ENCODE measurements around the gene ADPRS.
A peak's percentile ranks its signal among the peaks of the same experiment; 100 is the strongest.

The ADPRS gene

DNA sequence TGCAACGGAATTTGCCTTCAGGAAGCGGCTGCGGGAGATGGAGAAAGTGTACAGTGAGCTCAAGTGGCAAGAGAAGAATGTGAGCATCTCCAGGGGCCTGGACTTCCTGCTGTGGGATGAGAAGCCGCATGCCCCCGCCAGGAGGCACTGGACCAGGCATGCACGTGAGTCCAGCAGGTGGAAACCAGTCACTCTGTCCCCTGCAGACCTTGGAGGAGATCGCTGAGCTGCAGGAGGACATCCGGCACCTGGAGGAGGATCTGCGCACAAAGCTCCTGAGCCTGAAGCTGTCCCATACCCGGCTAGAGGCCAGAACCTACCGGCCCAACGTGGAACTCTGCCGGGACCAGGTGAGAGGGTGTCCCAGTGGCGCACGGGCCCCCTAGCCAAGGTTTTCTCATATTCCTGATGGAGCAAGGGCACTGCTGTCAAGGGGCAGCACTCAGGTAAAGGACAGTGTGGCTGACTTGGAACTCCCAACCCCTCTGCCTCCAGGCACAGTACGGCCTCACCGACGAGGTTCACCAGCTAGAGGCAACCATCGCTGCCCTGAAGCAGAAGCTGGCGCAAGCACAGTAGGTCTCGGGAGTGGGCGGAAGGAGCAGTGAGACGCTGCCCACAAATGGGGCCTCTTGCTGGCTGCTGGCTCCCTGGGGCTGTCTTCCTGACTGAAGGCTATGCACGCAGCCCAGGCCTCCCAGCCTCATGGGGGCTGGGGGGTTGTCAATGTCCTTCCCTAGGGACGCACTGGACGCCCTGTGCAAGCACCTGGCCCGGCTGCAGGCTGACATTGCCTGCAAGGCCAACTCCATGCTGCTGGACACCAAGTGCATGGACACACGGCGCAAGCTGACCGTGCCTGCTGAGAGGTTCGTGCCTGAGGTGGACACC is 1.2 kb upstream of the ADPRS start:
- DNase-seq = no peak

DNA sequence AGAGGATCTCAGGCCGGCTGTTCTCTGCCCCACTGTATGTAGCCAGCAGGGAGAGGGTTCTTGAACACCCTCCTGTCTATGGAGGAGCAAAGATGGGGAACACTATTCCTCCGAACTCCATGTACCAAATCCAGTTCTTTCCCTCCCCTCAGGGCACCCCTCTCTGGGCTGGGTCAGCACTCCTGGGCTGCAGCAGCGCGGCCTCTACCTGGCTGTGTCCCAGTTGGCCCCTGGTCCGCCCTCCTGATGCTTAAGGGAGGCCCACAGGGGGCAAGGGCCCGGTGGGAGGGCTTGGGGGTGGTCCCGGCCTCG is 471 bp upstream of the ADPRS start:
- no peak for DNase-seq

DNA sequence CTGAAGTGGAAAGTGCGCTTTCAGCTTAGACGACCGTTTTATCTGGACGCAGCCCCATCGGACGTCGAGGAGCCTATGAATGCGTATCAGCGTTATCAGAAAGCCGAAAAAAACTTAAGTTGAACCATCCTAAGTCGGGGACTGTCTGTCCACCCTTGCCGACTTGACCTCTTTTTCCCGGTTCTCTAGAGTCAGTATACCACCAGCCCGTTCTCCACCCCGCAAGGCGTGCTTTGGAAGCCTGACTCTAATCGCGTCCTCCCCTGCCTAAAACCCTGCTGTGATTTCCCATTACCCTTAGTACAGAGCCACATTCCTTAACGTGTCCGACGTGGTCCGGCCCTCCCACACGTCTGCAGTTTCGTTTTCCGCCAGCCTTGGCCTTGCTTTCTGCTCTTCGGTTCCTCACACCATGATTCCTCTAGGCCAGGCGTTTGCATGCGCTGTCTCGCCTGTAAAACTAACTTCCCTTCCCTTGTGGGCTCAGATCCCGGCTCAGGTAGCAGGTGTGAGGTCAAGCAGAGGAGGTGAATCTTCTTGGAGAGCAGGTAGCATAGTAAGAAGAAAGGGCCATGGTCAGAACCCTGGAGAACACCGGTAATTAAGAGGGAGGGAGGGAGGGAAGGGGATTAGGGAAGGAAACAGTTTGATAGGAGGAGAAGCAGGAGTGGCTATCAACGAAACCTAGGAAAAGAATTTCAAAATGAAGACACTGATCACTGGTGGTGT is 865 bp downstream of the ADPRS start:
- no peak for DNase-seq

DNA sequence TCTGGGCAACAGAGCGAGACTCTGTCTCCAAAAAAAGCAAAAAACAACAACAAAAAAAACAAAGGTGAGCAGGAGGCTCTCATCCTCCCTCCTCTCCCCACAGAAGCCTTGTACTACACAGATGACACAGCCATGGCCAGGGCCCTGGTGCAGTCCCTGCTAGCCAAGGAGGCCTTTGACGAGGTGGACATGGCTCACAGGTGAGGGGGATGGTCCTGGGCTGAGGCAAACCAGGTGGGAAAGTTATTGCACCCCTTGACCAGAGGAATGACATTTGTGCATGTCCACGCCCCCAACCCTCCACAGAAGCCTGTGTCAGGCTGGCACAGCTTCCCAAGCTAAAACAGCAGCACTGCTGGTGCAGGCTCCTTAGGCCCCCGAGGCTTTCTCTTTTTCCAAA is 2.4 kb downstream of the ADPRS start:
- no peak for DNase-seq

DNA sequence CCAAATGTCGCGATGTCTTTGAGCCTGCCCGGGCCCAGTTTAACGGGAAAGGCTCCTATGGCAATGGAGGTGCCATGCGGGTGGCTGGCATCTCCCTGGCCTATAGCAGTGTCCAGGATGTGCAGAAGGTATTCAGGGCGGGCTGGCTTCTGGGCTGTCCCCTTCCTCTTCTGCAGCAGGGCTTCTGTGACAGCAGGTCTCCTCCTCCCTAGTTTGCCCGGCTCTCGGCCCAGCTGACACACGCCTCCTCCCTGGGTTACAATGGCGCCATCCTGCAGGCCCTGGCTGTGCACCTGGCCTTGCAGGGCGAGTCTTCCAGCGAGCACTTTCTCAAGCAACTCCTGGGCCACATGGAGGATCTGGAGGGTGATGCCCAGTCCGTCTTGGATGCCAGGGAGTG is 3.0 kb downstream of the ADPRS start:
- no peak for DNase-seq

DNA sequence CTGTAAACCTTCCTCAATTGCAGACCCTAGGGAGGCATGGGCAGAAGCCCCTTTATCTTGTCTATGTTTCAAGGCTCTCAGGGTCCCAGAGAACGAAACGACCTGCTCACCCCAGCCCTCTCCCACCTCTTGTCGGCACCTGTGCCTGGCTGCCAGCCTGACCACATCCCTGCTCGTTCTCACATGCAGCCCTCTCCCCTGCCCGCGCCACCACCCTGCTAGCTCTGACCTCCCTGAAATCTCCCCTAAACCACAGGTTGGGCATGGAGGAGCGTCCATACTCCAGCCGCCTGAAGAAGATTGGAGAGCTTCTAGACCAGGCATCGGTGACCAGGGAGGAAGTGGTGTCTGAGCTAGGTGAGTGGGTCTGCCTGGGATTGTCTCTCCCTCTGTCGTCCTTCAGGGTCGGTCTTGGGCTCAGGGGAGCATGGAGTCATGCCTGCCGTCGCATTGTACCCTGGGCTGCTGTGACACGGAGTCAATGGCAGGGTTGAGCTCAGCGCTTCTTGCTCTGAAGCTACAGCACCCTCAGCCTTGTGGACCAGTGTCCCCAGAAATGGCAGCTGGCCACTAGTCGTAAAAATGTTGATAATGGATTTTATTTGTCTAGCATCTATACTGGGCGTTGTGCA is 3.6 kb downstream of the ADPRS start:
- no peak for DNase-seq

DNA sequence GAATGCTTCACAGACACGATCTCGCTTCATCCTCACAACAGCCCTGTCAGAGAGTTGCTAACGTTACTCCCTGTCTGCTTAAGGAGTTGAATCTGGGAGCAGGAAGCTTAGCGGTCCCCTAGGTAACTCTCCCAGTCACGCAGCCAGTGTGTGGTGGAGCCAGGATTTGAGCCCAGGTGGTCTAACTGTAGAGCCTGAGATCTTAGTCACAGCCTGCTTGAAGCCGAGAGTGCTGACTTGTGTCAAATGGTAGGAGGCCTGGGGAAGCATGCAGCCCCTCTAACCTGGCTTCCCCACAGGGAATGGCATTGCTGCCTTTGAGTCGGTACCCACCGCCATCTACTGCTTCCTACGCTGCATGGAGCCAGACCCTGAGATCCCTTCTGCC is 4.1 kb downstream of the ADPRS start:
- no peak for DNase-seq

DNA sequence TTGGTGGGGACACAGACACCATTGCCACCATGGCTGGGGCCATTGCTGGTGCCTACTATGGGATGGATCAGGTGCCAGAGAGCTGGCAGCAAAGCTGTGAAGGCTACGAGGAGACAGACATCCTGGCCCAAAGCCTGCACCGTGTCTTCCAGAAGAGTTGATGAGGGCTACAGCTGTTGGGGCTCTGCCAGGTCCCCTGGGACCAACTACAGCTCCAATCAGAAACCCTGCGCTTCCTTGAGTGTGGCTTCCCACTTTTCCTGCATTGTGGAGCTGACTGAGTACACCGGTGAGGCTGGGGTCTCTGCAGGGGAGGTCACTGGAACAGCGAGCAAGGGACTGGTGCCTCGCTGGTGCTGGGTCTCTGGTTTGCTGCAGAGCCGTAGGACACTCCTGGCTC is 4.5 kb downstream of the ADPRS start:
- DNase-seq = no peak

DNA sequence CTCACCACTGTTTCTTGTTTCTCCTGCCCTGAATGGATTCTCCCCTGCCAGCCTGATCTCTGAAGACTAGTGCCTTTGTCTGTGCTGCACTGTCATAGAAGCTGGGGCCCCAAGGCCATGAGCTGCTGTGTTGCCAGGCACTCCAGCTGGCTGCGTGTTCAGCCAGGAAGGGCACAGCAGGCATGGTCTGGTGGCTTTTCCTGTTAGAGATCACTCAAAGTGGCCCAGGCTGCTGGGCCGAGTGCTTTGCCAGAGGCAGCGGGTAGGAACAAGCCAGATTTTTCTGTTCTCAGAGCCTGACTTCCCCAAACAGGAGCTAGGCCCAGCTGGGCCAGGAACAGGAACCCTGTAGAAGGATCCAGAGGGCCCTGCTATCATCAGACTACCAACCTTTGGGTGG is 5.2 kb downstream of the ADPRS start:
- DNase-seq = no peak

DNA sequence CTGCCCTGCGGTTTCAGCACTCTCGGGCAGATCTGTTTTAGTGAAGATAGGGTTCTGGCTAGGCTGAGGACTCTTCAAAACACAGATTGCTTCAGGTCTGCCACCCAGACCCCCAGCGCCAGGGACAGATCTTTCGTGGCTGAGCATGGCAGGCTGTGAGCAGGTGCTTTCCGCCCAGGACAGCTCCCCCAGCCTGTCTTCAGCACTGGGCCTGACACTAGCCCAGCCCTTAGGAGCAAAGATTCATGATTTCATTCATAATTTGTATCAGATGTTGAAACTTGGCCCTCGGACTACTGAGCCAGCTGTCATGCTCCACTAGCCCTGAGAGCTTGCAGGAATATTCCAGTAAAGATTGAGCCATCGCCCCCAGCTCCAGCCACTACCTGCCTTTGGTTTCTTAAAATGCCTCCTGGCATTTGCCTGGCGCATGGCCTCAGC is 5.9 kb downstream of the ADPRS start:
- no peak for DNase-seq

DNA sequence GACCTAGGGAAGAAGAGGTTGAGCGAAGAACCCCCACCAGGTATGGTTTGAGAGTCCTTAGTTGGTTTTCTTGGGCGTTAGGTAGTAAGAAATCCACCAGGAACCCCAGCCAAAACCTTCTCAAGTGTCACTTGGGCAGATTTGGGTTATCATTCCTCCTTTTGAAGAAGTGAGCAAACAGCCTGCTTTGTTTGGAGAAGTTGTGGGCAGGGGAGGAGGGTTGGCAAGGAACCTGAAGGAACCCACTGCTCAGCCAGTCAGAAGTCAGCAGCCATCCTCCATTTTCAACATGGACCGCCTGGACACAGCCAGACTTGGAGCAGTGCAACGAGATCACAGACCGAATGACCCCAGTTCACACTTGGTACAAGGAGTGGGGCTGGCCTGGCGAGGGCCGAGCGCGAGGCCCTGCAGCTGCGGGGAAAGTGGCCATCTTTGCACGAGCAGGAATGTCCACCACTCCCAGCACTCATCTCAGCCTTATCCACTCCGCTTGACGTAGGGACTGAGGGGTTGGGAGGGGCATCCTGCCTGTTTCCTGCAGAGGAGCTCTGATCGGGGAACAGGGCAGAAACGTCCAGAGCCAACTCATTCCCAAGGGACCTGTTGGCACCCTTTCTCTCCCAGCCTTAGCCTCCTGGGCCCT is 7.2 kb downstream of the ADPRS start:
- no peak for DNase-seq

DNA sequence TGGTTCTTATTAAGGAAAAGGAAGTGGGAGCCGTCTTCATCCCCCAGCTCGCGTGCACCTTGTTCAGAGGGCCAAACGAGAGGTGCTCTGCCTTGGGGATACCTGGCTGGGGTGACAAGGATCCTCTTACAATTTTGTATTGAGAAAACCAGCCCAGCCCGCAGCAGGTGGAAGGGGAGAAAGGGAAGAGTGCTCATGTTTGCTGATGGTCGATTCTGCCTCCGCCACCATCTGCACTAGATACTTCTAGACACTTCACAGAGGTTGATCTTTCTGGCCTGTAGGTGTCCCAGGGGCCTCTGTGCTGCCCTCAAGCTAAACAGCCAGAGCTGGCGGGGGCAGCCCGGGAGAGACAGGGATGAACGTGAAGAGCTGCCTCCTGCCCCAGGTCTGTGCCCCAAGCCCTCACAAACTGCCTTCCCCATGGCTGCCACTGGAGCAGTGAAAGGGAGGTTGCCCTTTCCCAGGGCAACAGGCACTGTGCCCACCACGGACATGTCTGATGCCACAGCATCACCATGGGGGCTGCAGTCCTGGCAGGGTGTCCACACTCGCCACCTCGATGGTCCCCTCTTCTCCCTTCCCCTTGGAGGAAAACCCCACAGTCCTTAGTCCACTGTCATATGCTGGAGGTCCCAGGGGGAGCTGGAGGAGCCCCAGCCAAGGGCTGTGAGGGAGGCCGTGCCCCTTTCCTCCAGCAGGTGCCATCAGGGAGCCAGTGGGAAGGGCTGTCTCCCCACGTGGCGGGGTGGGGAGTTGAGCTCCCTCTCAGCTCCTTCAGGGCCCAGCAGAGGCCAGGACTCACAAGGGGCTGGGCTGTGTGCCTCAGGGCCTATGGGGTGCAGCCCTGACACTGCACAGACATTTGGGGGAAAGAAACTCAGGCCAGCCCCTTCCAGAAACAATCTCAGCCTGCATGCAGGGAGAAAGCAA is 8.1 kb downstream of the ADPRS start:
- DNase-seq = no peak

DNA sequence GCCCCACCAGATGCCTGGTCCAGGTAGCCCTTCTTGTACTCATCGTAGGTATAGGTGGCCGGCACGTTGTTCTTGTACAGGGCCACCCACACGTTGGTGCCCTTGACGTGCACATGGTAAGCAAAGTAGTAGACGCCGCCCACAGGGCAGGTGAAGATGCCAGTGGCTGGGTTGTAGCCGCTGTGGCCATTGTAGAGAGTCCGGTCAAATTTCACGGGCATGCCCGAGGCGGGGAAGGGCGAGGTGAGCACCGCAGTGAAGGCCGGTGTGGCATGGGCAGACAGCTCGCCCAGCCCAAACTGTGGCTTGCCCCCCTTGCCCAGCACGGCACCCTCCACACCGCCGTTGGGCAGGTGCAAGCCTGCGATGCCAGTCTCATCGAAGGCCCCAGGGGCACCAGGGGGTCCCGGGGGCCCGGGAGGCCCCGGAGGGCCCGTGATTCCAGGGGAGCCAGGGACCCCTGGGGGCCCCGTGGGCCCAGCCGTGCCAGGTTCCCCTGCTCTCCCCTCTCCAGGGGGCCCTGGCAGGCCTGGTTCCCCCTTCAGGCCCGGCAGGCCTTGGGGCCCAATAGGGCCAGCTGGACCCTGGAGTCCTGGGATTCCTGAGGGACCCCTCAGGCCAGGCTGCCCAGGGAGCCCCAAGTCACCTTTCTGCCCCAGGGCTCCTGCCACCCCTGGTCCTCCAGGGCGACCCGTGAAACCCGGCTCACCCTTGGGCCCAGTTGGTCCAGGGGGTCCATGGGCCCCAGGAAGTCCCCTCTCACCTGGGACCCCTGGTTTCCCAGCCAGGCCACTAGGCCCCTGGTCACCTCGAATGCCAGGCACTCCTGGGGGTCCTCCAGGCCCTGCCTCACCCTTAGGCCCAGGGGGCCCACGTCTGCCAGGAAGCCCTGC is 9.2 kb downstream of the ADPRS start:
- DNase-seq = no peak

DNA sequence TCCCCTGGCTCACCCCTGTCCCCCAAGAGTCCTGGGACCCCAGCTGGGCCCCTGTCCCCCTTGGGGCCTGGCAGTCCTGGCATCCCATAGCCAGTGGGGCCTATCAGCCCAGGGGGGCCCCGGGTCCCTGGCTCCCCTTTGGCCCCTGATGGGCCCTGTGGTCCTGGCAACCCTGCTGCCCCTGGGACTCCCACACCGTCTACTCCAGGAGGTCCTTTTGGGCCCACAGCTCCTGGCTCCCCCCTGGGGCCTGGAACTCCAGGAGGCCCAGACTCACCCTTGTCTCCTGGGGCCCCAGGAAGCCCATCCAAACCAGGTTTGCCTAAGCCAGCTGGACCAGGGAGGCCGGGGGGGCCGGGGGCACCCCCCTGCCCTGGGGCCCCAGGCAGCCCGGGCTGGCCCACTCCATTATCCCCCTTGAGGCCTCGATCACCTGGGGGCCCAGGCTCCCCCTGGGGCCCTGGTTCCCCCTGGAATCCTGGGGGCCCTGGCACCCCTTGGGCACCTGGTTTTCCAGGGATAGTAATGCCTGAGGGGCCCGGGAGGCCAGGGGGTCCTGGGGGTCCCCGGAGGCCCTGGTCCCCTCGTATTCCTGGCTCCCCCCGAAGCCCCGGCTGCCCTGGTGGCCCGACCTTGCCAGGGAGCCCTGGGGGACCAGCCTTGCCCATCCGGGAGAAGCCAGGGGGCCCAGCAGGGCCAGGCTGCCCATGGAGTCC is 10.1 kb downstream of the ADPRS start:
- no peak for DNase-seq

DNA sequence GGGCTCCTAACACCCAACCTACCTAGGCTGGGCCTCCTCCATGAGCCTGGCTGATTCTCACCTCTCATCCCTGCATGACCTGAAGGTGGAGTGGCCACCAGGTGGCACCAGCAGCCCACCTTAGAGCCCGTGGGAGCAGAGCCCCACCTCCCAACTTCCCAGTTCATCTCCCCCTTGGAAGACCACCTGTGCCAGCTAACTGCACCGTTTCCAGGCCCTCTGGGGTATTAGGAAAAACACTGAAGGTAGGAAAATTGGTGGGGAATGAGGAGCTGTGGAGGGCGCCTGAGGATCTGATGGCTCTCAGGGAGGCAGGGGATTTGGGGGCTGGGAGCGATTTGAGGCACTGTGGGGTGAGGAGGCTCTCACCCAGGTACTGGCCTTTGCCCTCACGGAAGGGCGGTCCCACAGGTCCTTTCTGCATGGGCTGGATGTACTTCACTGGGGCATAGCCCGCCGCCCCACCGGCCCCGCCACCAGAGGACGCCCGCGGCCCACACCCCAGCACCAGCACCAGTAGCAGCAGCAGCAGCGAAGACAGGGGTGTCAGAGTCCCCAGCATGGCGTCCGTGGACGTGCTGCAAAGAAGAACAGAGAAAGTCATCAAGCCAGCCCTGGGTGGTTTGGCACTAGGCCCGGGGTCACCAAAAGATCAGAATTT is 11.1 kb downstream of the ADPRS start:
- DNase-seq = peak; percentile 11

DNA sequence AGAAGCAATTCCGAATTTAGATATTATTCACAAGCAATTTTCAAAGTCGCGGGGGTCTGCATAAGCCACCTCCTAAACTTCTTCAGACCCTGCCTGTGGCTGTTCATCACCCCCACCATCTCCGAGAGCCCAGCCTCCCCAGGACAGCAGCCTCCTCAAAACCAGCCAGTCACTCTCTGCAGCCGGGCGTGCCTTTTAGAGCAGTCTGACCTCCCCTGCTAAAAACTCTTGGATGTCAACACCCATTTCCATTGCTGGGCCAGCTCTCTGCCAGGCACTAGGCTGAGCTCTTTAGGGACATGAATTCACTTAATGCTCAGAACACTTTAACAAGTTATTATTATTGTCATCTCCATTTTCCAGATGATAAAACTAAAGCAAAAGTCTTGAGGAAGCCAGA is 11.7 kb downstream of the ADPRS start:
- no peak for DNase-seq

DNA sequence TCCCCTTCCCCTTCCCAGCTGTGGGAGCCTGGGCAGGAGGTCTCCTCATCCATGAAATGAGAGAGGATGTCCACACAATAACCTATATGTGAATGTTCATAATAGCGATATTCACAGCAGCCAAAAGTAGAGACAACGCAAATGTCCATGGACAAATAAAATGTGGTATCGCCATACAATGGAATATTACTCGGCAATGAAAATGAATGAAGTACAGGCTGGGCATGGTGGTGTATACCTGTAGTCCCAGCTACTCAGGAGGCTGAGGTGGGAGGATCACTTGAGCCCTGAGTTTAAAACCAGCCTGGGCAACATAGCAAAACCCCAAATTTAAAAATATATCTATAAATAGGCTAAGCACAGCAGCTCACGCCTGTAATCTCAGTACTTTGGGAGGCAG is 12.9 kb downstream of the ADPRS start:
- DNase-seq = no peak

DNA sequence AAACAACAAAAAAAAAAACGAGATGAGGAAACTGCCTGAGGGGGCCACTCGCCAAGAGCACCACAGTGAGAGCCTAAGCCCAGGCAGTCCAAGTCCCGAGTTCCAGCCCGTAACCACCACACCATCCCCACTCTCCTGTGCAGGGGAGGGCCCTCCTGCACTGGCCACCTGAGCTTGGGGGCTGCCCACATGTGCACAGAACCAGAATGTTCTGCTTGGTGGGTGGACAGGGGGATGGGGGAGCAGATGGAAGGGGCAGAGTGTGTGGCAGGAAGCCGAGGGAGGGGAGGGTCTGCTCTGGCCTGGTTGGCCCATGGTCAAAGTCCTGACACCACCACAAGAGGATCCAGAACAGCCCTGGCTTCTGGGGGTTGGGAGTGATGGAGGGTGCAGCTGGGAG is 17.6 kb downstream of the ADPRS start:
- no peak for DNase-seq

DNA sequence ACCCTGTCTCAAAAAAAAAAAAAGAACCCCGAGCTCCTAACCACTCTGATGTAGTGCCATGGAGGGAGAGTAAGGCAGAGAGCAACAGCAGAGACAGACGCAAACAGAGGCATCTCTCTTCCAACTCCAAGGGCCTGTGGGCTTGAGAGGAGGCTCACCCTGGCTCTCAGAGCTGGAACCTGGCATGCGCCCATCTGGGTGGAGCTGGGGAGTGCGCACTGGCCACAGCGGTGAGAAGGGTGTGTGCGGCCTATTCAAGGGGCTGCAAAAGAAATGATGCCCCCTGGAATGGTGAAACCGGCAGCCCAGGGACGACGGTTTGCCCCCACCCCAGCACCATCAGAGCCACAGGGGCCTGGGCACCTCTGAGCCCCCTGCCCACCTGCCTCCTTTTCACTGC is 18.7 kb downstream of the ADPRS start:
- DNase-seq = no peak

DNA sequence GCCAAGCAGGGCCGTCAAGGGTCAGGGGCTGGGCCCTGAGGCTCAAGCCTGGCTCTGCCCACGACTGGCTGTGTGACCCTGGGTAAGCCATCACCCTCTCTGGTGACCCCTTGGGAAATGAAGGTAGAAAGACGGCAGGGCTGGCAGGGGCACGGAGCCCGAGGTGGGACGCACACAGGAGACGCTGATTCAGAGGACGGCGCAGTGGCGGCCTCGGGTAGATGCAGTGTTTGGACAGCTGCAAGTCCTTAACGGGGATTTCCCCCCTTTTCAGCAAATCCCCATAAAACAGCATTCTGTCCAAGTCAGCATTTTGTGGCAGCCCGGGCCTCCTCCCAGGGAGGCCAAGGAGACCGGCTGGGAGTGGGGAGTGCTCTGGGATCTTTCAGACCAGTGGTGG is 19.6 kb downstream of the ADPRS start:
- DNase-seq = no peak

Measured in NCI-H1436 treated with DMSO at 0.1 percent for 48 hours (cell line).